ENCODE results near the gene FGGY.

DNA sequence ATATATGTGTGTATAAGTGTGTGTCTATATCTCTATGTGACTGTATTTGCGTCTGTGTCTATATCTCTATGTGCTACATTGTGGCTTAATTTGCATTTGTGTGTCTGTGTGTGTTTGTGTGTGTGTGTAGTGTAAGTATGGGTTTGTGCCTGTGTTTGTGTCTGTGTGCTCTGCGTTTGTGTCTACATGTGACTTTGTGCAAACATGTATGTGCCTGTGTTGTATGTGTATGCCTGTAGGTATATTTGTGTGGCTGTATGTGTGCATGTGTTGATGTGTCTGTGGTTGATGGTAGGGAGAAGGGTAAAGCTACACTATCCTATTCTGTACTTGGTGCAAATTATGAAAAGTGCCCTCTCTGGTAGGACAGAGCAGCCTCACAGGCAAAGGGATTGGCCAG, 7.3 kb upstream of the FGGY start:
- TF ChIP-seq ZNF677 (tag by site-specific recombination; IDR thresholded peaks at IDR 0.05) (no peak), ZNF146 (tag by site-specific recombination; IDR thresholded peaks at IDR 0.05) (no peak), ZNF777 (tag by site-specific recombination; IDR thresholded peaks at IDR 0.05; ENCODE audit: borderline replicate concordance) (no peak), ZNF138 (tag by site-specific recombination; IDR thresholded peaks at IDR 0.05; ENCODE audit: borderline replicate concordance) (no peak)
- TF ChIP-seq, protein P1, sequence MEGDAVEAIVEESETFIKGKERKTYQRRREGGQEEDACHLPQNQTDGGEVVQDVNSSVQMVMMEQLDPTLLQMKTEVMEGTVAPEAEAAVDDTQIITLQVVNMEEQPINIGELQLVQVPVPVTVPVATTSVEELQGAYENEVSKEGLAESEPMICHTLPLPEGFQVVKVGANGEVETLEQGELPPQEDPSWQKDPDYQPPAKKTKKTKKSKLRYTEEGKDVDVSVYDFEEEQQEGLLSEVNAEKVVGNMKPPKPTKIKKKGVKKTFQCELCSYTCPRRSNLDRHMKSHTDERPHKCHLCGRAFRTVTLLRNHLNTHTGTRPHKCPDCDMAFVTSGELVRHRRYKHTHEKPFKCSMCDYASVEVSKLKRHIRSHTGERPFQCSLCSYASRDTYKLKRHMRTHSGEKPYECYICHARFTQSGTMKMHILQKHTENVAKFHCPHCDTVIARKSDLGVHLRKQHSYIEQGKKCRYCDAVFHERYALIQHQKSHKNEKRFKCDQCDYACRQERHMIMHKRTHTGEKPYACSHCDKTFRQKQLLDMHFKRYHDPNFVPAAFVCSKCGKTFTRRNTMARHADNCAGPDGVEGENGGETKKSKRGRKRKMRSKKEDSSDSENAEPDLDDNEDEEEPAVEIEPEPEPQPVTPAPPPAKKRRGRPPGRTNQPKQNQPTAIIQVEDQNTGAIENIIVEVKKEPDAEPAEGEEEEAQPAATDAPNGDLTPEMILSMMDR (tag by site-specific recombination; IDR thresholded peaks at IDR 0.05): no peak
- TF ChIP-seq, protein P2, sequence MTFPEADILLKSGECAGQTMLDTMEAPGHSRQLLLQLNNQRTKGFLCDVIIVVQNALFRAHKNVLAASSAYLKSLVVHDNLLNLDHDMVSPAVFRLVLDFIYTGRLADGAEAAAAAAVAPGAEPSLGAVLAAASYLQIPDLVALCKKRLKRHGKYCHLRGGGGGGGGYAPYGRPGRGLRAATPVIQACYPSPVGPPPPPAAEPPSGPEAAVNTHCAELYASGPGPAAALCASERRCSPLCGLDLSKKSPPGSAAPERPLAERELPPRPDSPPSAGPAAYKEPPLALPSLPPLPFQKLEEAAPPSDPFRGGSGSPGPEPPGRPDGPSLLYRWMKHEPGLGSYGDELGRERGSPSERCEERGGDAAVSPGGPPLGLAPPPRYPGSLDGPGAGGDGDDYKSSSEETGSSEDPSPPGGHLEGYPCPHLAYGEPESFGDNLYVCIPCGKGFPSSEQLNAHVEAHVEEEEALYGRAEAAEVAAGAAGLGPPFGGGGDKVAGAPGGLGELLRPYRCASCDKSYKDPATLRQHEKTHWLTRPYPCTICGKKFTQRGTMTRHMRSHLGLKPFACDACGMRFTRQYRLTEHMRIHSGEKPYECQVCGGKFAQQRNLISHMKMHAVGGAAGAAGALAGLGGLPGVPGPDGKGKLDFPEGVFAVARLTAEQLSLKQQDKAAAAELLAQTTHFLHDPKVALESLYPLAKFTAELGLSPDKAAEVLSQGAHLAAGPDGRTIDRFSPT (tag by site-specific recombination; IDR thresholded peaks at IDR 0.05): no peak

Data from HEK293 (cell line).